ENCODE measurements around the gene KCNJ10.
A peak's percentile ranks its signal among the peaks of the same experiment; 100 is the strongest.

KCNJ10 gene

DNA sequence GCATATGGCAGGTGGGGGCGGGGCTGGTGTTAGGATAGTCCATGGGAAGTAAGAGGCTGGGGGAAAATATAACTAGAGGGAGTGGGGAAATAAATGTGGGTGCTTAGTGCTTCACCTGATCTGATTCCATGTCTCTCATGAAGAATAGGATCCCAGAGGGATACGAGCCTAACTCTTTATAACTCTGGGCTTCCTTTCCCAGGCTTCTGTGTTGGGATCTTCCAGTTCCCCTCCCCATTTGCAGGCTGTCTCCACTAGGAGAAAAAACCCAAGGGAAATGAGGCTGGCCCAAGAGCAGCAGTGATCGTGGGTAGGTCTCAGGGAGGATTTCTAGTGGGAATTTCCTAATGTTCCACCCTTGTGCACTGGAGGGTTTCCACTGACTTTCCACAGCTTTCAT is 13.0 kb upstream of the KCNJ10 start:
- no peak for DNase-seq

DNA sequence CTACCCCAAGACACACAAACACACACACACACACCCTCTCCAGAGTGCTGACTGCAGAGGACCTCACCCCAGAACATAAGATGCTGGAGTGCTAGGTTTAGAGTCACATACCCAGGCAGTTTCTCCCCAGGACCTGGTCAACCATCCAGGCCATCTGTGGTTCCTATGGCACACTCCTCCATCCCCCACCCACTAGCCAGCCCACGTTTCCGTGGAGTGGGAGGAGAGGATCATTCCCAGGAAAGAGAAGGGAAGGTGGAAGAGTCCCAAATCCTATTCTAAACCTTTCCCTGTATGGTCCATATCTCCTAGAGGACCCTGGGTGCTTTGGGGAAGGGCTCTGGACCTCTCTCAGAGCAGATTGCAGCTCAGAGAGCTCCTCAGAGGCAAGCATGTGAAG is 12.5 kb upstream of the KCNJ10 start:
- DNase-seq: no peak

DNA sequence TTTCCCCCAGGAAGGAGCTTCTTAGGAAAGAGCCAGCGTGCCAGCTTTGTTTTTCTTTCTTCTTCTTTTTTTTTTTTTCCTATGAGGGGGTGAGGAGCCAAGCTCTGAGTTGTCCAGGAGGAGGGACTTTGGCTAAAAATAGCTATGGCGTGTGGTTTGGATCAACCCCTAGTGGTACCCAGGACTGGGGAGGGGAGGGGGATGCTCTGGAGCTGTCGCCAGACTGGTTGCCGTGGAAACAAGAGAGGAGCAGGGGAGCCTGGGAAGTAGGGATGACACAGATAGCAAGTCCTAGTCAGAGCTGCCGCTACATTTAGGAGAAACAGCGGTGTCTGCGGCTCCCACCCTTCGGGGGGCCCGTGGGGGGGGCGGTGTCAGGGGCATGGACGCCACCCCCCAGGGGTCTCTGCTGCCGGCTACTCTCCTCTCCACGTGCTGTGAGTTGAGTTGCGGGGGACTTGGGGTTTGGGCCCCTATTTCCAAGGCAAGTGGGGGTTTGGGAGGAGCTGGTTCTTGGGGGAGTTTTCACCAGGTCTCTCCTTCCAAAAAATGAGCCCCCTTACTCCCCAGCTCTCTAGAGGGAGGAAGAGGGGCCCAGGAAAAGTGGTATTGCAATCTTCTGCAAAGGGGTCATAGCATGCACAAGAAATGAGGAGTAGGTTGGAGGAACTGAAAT is 11.4 kb upstream of the KCNJ10 start, which contains the start of gene KCNJ9:
TSS of gene KCNJ9 (plus strand) at position 278 of the 676 bp plus-strand sequence. CDS start 2,493 bp downstream, outside the sequence.
- no peak for DNase-seq

DNA sequence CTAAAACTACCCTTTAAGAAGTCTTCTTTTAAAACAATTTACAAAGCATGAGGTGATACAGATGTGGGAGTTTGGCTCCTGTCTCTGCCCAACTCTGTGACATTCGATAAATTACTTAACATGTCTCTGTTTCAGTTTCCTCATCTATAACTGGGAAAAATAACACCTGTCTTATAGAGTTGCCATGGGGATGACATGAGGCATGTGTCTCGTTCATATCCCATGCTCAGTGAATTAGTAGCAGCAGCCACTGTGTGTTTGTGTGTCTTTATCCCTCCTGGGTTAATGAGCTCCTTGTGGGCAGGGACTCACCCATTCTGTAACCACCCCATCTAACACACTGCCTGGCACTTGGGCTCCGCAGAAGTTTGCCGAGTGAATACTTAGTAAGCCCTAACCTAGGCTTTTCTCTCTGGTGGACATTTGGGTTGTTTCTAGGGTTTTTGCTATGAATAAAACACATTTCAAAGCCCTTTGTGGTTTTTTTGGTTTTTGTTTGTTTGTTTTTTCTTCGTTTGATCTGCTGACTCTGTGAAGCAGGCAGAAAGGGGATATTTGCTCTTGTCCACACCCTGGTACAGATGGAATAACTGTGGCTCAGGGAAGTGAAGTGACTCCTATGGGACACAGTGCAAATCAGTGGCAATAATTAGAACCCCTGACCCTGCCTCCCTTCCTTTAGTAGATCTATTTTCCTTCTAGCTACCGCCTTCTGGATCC is 10.6 kb upstream of the KCNJ10 start:
- no peak for DNase-seq

DNA sequence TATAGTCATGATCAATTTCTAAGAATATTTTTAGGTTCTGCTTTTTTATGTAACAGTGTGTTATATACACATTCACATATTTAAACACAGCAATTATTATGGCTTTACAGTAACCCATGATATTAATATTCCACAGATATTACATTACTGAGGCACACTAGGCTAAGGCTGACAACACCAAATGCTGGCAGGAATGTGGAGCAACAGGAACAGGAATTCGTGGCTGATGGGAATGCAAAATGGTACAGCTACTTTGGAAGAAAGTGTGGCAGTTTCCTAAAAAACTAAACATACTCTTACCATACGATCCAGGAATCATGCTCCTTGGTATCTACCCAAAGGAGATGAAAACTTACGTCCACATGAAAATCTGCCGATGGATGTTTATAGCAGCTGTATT is 9.5 kb upstream of the KCNJ10 start:
- DNase-seq: no peak

DNA sequence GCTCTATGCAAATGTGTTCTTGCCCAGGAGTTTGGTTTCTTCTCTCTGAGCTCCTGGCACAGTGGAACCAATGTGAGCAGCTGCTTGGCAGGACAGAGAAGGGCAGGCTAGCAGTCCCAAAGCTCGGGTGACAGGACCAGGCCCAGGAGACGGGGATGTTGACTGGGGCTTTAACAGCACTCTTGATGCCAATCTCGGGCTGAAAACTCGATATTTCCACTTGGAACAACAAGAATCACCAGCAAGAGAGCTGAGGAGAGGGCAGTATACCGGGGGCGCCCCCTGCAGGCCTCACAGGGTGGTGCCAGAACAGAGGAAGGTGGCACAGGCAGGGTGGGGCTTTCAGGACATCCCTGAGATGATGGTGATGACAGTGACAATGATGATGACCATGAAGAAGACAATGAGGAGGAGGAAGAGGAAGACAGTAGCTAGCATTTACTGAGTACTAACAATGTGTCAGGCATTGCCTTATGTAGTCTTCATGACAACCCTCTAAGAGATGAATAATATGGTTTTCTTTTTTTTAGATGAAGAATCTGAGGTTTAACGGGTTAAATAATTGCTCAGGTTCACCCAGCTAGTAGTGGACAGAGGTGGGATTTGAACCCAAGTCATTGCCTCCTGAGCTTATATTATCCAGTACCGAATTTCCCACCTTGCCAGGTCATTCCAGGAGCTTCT is 8.7 kb upstream of the KCNJ10 start:
- DNase-seq: peak; percentile 33

DNA sequence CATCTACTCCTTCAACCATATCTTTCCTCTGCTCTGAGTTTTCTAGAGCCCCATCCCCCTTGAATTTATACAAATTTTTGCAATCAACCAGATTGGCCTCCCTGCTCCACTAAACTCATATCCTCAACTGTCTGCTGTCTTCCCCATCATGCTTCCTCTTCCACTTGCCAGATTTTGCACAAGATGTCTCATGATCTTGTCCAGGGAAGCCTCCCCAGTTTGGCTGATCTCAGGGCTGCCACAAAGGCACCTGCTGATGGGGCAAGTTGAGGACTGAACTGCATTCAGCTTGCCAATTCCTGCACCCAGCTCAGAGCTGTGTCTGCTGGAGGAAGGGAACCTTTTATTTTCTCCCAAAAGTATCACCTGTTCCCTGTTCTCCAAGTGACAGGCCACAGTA is 7.5 kb upstream of the KCNJ10 start:
- DNase-seq: no peak

DNA sequence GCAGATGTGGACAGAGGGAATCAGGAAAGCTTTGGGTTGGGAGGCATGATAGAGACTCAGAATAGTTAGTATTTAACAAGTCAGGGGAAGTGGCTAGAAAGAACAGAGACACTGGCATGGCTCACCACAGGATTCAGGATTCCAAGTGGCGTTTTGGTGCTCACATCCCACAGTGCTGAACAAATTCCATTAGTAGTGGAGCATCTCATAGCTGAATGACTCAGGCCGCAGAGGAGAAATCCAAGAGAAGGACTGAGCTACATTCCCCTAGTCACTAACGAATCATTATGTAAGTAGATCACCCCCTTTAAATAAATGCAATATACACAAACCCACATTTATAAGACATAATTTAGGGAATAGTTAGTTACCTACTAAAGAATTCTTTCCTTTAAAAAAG is 6.3 kb upstream of the KCNJ10 start:
- no peak for DNase-seq

DNA sequence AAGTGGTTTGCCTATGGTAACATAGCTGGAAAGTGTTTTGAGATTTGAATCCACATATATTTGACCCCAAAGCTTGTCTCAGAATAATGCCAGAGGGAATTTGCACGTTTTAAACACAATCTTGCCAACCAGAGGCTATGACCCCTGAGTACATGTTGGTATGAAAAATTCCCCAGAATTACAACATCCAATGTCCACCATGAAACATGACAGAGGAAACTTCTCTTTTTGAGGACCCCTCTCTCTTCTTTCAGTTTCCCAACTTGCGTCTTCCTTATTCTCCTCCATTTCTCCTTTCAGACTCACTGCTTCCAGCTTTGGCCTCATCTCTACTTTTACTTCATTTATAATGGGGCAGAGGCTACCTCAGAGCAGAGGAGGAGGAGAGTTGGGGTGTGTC is 5.9 kb upstream of the KCNJ10 start:
- DNase-seq: no peak

DNA sequence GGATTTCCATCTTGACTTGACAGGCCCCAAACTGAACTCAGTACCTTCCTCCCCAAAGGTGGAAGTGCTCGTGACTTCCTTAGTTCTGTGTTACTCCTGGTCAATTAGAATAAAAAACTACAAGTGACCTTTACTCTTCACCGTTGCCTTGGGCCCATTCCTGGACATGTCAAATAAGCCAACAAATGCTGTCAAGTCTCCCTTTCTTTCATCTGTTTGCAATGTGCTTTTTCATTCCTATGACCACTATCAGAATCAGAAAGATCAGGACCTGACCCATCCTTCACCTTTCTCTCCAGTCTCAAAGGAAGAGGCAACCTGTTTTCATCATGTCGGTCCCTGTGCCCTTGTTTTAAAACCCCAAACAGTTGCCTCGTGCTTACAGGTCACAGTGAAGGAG is 4.9 kb upstream of the KCNJ10 start:
- DNase-seq: no peak

DNA sequence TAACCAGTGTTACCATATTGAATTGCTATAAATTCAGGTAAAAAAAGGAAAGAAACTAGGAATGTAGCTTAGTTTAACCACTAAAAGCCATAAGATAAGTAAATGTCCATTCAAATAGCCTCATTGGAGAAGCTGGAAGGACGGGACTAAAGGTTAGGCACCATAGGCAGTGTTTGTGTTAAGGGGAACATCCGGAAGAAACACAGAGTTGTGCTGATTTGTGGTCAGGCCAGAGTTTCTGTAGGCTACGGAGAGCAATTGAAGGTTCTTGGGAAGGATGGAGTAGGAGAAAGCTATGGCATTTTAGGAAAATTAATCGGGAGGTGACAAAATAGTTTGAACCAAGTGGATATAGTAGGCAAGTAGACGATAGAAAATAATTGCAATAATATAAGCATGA is 1.3 kb upstream of the KCNJ10 start:
- DNase-seq: no peak

DNA sequence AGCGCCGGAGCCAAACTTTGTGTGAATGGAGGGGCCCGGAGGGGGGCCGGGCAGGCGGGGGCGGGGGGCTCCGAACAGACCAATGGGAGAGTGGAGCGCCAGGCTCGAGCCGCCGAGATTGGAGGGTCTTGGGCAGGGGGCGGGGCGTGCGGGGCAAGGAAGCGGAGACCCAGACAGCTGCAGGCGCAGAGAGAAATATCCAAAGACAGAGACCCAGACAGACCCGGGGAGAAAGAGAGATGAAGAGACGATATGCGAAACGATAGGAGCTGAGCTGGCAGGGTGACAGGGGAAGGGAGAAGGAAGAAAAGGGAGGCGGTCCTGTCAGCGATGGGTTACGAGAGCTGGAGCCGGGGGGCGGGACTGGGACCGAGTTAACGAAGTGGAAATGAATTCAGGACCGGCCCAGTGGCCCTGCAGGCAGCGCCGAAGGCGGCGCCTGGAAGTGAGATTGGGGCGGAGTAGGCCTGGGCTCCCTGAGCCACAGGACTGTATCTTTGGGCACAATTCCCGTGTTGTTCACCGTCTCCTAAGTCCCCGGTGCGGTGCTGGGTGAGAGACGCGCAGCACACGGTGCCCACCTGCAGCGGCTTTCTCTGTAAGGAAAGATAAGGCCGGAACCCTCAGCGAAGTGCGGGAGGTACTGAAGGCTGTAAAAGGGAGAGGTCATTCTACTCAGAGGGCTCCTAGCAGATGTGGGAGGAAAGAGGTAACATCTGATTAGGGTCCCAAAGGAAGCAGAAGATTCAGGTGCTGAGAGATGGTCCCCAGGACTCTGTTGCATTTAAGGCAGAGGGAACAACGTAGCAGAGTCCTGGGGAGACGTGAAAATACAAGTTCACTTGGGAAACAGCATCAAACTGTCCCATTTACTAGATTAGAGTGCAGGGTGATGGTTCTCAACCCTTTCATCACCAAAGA is 543 bp upstream of the KCNJ10 start:
- DNase-seq: peak; percentile 43

DNA sequence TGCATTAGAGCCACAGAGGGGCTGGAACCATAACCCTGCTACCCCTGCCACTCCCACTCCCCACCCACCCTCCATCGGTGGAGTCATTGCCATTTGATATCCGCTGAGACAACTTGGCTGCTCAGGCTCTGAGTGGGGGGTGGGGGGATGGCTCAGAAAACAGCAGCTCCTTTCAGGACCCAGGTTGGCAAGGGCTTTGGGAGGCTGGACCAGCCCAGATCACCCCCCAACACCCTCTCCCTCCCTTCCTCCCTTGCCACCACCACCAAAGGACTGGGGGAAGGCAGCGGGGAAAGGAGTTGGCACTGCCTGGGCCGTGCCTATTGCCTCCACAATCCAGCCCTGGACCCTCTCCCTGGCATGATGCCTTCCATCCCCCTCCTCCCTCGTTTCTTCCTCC is 1.7 kb downstream of the KCNJ10 start:
- no peak for DNase-seq

DNA sequence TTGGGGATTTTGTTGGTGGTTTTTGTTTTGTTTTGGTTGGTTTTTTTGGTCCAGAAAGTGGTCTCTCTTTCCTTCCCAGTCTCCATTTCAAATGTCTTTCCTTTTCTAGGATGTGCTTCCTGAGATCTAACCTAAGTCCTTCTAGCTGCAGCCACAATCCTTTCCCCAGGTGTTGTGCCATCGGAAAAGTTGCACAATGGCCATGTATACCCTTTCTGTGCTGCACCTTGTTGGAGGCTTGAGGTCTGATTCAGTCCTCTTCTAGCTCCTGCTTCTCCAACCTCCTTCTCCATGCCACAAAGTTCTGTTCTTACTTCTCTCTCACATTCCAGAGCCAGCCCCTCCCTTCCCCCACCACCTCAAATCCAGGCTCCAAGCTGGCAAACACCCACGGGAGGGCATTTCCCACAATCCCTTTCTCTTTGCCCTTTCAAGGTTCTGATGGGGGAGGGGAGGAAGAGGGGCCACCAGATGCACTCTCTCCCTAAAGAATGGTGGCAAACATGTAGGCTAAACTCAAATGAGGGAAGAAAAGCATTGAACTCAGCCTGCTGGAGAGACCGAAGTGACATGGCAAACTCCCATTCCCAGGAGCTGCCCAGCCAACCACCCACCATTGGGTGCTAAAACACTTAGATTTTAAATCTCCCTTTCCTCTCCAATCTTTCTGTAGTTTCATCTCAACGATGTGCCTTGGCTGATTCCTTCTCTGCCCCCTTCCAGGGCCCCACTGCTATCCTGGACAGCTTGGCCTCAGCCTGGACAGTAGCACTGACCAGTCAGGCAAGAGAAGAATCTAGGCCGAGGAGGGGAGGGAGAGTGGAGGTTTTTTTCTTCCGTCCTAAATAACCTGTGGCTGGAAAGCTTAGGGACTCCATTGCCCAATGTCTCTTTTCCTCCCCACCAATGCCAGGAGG is 2.9 kb downstream of the KCNJ10 start:
- no peak for DNase-seq

DNA sequence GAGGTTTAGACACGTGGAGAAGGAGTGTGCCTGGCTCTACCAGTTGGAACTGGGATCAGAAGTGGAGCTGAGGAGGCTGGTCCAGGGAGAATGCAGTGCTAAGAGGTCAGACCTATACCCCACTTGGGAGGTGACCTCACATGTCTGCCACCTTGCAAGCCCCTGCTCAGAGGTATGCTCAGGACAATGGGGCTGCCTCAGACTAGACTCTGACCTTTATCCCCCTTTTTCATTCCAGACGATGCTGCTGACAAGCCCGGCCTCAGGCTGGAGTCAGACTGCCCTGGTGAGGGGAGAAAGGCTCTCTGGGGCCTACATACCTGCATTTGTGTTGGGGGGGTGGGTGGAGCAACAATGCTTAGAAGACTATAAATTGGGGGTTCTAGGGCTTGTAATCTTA is 5.2 kb downstream of the KCNJ10 start:
- DNase-seq: no peak

DNA sequence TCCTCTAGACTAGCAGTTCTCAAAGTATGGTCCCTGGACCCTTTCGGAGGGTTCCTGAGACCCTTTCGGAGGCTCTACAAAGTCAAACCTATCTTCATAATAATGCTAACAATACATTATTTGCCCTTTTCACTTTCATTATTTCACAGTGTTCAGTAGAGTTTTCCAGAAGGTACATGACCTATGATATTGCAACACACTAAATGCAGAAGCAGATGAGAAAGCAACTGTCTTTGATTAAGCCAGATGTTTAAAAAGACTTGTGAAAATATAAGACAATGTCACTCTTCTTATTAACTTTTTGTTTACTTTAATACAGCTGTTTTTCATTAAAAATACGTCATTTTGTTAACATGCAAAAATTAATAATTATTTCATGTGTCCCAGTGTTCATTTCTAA is 5.8 kb downstream of the KCNJ10 start:
- DNase-seq: no peak

DNA sequence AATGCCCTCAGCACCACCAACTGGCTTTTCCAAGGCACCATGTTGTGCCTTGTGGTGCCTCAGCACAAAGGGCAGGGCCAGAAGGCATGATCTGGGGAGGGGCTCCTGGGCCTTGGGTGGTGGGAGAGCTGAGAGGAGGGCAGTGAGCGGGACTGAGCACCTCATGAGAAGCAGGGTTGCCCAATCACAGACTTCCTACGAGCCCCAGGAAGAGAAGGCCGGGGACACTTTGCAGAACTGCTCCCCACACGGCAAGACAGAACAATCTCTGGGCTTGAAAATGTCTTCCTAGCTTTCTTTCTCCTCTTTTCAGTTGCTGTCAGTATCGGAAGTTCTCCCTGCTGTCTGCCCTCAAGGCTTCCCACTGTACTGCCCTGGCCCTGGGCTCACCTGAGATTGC is 6.8 kb downstream of the KCNJ10 start:
- DNase-seq: no peak

DNA sequence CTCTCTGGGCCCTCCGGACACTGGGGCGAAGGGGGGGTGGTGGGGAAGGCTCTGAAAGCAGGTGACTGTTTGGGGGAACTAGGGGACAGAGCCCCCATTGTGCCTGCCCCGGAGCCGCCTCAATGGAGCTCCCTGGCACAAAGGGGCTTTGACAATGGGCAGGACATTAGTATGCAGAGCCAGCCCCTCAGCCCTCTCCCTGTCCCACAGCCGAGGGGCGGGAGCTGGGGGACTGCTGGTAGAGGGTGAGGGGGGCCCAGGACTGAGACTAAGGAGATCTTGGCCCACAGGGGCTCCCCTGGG is 7.8 kb downstream of the KCNJ10 start:
- DNase-seq: no peak

DNA sequence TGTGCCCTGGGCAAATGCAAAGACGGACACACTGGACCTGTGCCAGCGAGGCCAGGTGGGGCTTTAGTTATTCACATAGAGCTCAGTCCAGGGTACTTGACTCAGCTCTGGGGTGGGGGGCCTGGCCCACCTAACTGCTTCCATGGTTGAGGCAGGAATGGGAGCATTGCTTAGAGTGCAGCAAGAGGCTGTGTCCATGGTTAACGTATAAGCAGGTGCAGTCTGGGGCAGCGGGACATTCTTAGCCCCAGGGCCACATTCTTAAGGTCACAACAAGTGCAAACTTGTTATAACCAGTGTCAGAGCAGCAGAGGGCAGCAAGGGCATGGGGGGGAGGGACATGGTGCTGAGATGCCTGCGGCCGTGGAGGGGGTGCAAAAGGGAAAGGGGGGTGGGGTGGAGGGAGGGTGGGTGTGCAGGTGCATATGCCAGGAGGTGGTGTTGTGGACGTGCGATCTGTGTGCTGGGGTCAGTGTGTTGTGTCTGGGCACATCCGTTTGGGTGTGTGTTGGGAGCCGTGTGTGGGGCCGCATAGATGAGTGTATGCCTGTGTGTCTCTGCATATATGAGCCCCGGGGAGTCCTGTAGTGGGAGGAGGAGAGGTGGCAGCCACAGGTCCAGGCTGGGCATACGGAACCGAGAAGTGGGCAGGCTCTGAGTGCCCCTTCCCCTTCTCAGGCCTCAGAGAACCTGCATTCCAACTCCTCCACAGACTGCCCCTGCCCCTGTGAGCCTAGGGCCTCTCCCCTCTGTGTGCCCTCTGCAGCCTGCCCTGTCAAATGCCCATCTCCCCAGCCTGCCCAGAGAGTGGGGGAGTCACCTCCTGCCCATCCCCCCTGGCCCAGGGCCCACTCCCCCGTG is 8.4 kb downstream of the KCNJ10 start:
- no peak for DNase-seq

DNA sequence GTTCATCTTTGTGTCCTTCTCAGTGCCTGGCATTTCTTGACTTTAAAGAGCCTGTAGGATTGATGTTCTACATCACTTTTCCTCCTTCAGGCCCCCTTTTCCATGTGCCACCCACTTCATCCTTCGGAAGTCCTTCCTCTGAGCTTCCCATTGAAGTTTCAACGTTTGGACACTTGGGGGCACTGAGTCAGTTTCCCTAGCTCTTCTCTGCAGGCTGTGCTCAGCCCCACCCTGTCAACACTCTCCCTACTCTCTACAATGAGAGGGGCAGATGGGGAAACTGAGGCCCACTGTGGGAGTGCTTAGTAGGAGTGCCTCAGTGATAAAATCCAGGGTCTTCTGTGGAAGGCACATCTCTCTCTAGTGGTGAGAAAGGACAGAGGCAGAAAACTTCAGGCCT is 11.9 kb downstream of the KCNJ10 start:
- DNase-seq: no peak

DNA sequence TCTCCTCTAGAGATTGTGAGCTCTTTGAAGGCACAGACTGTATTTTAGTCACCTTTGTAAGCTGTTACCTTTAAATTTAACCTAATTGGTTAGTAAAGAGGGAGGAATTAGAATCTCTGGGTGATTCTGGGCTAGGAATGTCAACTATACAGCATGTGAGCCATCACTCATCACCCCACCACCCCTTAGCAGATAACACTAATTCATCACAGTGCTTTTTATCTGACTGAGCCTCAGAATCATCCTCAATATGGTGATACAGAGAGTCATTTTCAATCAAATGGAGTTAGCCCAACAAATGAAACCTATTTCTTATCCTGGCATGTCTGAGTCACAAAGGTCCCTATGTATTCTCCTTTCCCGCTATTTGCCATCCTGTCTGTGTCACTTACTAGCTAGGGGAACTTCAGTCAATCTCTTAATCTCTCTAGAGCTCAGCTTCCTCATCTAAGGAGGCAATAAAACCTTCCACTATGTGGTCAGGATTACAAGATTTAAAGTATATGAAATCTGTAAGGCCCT is 13.3 kb downstream of the KCNJ10 start:
- DNase-seq: no peak

All from activated effector memory CD4-positive, alpha-beta T cell treated with Interleukin-2 at 50 U/mL for 16 hours (primary cell).